Measurements from ENCODE around the gene LCE3B.

LCE3B gene

GRCh38 chr1:152663098-152663497, 49.5 kb downstream of the LCE3B start, which contains the start of gene LCE2D:
Gene LCE2D (plus strand): TSS chr1:152663380. CDS start chr1:152664106, 726 bp downstream.
- DNase-seq: no peak

Measured in NCI-H446 (cell line).